GM18858 (cell line): ENCODE data around the gene ZNF722.
"Not testable (repeated sequence)": the region's sequence is repeated elsewhere in the genome, so short reads cannot be mapped to it uniquely, and the experiment has no call there.

Source experiments
- ATAC-seq: cut with Tn5 transposase; IDR thresholded peaks from one replicate; pipeline ENCODE4 v1.9.1; 2021; ENCODE audit not compliant: unreplicated experiment

Gene ZNF722

GRCh38 chr7:63998549-63998948 is at the start of gene ZNF722:
TSS of gene ZNF722 (plus strand) at chr7:63998849. CDS start at chr7:63998962, 113 bp downstream.
- no peak for ATAC-seq

GRCh38 chr7:63953181-63953580 is 45.5 kb upstream of the ZNF722 start:
- no peak for ATAC-seq

DNA sequence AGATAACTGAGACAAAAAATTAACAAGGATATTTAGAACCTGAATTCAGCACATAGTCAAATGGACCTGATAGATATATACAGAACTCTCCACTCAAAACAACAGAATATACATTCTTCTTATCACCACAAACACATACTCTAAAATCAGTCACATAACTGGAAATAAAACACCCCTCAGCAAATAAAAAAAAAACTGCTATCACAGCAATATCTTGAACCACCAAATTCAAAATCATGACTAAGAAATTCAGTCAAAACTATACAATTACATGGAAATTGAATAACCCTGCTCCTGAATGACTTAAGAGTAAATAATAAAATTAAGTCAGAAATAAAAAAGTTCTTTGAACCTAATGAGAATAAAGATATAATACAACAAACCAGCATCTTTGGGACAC is 30.0 kb upstream of the ZNF722 start:
- ATAC-seq: no peak

- ATAC-seq: not testable (repeated sequence)
Observed at GRCh38 chr7:64015496-64015895, 16.8 kb downstream of the ZNF722 start.

GRCh38 chr7:64035388-64035787 is 36.7 kb downstream of the ZNF722 start:
- no peak for ATAC-seq

- no peak for ATAC-seq
Observed at GRCh38 chr7:64037095-64037494, 38.4 kb downstream of the ZNF722 start.

DNA sequence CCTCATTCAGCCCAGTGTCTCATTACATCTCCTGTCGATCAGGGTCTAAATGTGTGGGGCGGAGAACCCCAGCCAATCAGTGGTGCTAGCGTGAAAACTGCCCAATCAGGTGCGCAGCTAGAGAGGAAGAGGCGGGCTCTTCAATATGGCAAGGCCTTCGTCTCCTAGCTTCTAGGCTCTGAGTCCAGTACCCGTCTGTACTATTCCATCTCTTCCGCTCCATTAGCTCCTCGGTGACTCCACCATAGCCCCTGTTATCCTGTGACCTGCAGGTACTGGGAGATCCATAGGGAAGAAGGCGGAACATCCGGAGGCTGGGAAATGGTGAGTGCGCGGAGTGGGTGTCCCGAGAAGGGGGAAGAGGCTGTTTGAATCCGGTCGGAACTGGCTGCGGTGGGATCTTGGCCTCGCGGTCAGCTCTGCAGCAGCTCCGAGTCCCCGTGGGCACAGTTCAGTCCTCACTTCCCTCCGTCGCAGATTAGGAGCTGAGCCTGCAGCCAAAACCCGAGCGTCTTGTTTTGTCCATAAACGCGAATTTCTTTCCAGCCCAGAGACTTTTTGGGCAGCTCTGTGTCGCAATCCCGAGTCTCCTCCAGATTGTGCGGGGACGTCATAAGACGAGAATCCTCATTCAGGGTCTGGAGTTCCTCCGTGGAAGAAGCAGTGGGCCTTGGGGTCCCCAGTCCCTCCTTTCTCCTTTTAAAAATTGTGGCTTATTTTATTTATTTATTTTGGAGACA is 46.8 kb downstream of the ZNF722 start, which contains the start of gene ZNF727:
ZNF727 (plus strand) TSS at position 134 of the 740 bp plus-strand sequence; CDS start at position 322, 188 bp downstream.
- ATAC-seq: no peak

GRCh38 chr7:64046041-64046389 is 47.4 kb downstream of the ZNF722 start:
- ATAC-seq: no peak
